GM21825 (cell line): ENCODE results near the gene ZNF611.
"Not testable (repeated sequence)": the region's sequence is repeated elsewhere in the genome, so short reads cannot be mapped to it uniquely, and the experiment has no call there.

Source experiments
- ATAC-seq: cut with Tn5 transposase; IDR thresholded peaks from one replicate; pipeline ENCODE4 v1.9.1; 2021; ENCODE audit warnings: mild to moderate bottlenecking, moderate library complexity; ENCODE audit not compliant: unreplicated experiment

Gene ZNF611

GRCh38 chr19:52734893-52735661, at the start of gene ZNF611:
TSS of gene ZNF611 (minus strand) at chr19:52735044. CDS start at chr19:52715894, 19,150 bp downstream.
- peak; percentile 83 for ATAC-seq

- not testable (repeated sequence) for ATAC-seq
Measured at GRCh38 chr19:52782864-52783263, 48.0 kb upstream of the ZNF611 start.

GRCh38 chr19:52778811-52779210, 44.0 kb upstream of the ZNF611 start:
- ATAC-seq = no peak

- ATAC-seq = not testable (repeated sequence)
Measured at GRCh38 chr19:52756447-52756846, 21.6 kb upstream of the ZNF611 start.

- ATAC-seq = no peak
Measured at GRCh38 chr19:52749780-52750179, 14.9 kb upstream of the ZNF611 start.

- no peak for ATAC-seq
Measured at GRCh38 chr19:52748336-52748950, 13.6 kb upstream of the ZNF611 start.

- not testable (repeated sequence) for ATAC-seq
Measured at GRCh38 chr19:52745919-52746318, 11.1 kb upstream of the ZNF611 start.

GRCh38 chr19:52743091-52743490, 8.2 kb upstream of the ZNF611 start:
- ATAC-seq = no peak

- no peak for ATAC-seq
Measured at GRCh38 chr19:52742516-52742915, 7.7 kb upstream of the ZNF611 start.

GRCh38 chr19:52741951-52742485, 7.2 kb upstream of the ZNF611 start:
- no peak for ATAC-seq

- not testable (repeated sequence) for ATAC-seq
Measured at GRCh38 chr19:52741371-52741770, 6.5 kb upstream of the ZNF611 start.

GRCh38 chr19:52739576-52739975, 4.7 kb upstream of the ZNF611 start:
- no peak for ATAC-seq

GRCh38 chr19:52735734-52736133, 890 bp upstream of the ZNF611 start:
- ATAC-seq = no peak

- ATAC-seq = peak; percentile 17
Measured at GRCh38 chr19:52734331-52734892, 432 bp downstream of the ZNF611 start.

GRCh38 chr19:52726051-52726450, 8.8 kb downstream of the ZNF611 start:
- not testable (repeated sequence) for ATAC-seq

GRCh38 chr19:52725528-52725961, 9.3 kb downstream of the ZNF611 start:
- ATAC-seq = no peak

GRCh38 chr19:52724701-52725514, 9.9 kb downstream of the ZNF611 start:
- no peak for ATAC-seq

GRCh38 chr19:52723907-52724598, 10.8 kb downstream of the ZNF611 start:
- ATAC-seq = not testable (repeated sequence)

GRCh38 chr19:52722062-52723003, 12.5 kb downstream of the ZNF611 start:
- ATAC-seq = no peak
